GM19455 (cell line): ENCODE data around the gene TMEM167A.
A peak's percentile ranks its signal among the peaks of the same experiment; 100 is the strongest.

Experiments
- ATAC-seq: cut with Tn5 transposase; IDR thresholded peaks from one replicate; pipeline ENCODE4 v1.9.1; 2021; ENCODE audit not compliant: unreplicated experiment

The TMEM167A gene, protein sequence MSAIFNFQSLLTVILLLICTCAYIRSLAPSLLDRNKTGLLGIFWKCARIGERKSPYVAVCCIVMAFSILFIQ

DNA sequence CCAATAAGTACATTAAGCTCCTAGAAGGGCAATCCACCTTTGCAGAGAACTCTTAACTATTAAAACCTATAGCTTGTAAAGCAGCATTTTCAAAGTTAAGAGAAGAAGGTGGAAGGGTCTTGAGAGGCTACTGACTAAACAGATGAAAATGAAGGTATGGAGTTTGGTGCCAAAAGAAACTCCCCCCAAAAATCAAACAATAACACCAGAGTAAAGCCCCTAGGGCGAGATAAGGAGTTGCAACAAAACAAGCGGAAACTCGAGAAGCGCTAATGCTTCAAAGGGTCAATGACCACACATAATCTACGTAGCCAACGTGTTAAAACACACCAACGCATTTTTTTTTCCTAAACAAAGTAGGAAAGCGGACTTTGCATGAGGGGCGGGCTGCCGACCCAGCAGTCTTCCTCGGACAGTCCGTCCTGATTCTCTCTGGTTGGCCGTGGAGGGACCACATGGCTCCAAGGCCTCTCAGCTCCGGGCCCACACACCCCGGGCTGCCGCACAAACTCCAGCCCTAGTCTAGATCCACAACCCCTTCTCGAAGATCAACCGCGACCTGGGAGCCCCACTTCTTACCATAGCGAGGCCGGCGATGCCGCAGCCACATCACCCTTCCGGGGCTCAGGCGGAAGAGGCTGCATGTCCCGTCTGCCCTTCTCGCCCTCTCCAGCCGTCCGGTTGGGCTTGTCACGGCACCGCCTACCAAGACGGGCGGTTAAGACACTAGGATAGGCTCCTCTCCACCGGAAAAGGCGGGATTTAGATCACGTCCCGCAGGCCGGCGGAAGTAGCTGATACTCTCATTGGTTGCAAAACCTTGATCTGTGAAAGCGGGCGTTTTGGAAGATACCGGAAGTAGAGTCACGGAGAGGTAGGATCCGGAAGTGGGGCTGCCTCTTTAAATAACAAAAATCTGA lies at the start of gene TMEM167A, which contains the start of gene XRCC4:
Gene TMEM167A (minus strand): TSS at position 653 of the 920 bp plus-strand sequence. CDS start 71 bp downstream, at position 582.
Gene XRCC4 (plus strand): TSS at position 806 of the 920 bp plus-strand sequence. CDS start 27,373 bp downstream, outside the sequence.
- ATAC-seq, result peak; percentile 97

- ATAC-seq, result no peak
Measured at GRCh38 chr5:83126501-83126900, 49.3 kb upstream of the TMEM167A start.

DNA sequence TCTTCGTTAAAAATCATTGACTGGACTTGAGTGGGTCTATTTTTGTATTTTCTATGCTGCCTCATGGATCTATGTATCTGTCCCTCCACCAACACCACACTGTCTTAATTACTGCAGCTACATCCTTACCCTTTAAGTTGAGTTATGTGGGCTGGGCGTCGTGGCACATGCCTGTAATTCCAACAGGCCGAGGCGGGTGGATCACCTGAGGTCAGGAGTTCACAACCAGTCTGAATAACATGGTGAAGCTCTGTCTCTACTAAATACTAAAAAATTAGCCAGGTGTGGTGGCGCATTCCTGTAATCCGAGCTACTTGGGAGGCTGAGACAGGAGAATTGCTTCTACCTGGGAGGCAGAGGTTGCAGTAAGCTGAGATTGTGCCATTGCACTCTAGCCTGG lies 48.4 kb upstream of the TMEM167A start:
- no peak for ATAC-seq

GRCh38 chr5:83124593-83124992 lies 47.4 kb upstream of the TMEM167A start:
- ATAC-seq, result no peak

- no peak for ATAC-seq
Measured at GRCh38 chr5:83118976-83119375, 41.8 kb upstream of the TMEM167A start.

DNA sequence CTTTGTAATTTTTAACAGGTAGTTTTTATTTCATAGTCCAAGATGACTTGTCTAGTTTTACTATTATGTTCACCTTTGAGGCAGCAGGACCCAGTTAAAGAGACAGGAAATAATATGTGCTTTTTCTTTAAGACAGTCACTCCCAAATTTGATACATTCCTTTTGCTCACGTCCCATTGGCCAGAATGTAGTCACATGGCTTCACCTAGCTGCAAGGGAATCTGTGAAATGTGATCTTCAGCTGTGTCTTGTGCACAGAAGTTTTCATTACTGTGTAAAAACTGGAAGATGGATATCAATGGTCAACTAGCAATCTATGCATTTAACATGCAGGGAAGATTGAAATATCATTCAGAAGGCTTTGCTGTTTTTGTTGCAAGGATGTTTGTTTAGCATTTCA lies 41.3 kb upstream of the TMEM167A start:
- no peak for ATAC-seq

DNA sequence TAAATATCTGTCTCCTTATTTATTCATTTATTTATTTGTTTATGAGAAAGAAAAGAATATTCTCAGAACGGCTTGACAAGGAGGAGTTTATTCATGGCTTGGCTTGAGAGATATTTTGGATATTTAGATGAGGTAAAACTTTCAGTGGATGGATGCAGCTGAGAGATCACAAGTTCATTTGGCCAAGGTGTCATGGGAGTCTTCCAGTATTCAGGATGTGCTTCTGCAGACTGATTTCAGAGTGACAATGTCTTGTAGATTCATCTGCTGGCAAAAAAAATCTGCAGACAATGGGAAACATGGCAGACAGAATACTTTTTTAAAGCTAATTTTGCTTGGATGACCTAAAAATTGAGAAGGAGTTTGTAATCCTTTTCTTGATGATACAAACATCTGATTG lies 38.6 kb upstream of the TMEM167A start:
- no peak for ATAC-seq

DNA sequence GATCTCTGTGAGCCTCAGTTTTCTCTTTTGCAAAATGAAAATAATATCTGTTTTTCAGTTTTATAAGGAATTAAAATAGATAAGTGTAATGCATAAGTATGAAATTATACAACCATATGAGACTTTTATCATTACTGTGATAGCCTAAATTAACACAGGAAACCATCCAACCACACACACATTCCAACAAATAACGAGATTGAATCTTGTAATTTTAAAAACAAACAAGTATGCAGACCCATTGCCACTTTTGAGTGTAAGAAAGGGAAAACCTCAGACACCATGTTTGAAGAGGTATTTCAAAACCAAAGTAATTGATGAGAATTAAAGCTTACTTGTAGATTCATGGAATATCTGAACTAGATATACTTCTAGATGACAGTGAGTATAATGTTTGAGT lies 32.2 kb upstream of the TMEM167A start:
- no peak for ATAC-seq

- ATAC-seq, result no peak
Measured at GRCh38 chr5:83107692-83108420, 30.7 kb upstream of the TMEM167A start.

DNA sequence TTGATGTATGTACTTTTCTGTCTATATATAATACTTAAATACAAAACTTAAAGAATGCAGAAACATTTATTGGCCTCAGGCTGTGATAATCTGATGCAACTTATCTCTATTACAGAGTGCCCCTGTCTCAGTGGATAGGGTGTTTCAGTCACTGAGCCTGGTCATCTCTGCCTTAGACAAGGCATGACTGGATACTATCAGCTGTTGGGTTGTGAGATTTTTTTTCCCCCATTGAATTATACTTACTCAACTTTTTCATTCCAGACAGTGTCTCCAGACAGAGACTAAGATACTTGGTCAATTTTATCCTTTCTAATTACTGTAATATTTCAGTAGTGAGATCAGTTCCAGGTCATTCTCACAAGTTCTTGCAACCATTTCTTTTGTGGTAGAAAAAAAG lies 26.8 kb upstream of the TMEM167A start:
- ATAC-seq, result no peak

- ATAC-seq, result no peak
Measured at GRCh38 chr5:83102364-83102980, 25.3 kb upstream of the TMEM167A start.

DNA sequence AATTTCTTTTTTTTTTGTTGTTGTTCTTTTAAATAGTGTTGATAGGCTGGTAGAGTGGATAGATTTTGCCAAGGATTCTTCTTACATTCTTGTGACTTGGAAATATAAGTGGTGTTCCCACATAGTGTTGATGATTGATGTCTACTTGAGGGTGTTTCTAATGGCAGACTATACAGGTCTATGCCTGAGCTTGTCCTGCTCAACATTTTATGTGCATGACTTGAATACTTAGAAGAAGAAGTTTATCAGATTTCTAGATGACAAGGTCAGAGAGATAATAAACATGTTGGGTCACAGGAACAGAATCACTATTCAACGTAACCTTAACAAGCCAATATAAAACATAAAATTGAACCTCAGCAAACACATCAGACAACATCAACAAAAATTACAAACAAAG lies 24.3 kb upstream of the TMEM167A start:
- no peak for ATAC-seq

DNA sequence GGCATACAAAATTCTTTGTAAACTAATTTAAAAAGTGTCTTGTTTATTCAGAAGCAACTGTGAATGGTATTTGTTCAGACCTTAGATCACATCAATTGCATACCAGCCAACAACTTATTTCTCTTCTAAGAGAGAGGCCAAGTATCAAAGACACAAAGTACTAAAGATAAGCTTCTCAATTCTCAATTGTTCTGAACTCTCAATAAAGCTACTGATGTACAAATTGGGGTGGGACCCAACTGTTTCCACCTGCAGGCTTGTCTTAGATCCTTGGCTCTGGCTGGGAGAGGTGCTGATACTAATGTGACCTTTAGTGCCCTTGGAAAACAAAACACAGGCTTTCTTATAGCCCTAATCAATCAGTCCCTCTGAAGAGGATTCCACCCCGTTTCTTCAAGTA lies 22.3 kb upstream of the TMEM167A start:
- ATAC-seq, result no peak

DNA sequence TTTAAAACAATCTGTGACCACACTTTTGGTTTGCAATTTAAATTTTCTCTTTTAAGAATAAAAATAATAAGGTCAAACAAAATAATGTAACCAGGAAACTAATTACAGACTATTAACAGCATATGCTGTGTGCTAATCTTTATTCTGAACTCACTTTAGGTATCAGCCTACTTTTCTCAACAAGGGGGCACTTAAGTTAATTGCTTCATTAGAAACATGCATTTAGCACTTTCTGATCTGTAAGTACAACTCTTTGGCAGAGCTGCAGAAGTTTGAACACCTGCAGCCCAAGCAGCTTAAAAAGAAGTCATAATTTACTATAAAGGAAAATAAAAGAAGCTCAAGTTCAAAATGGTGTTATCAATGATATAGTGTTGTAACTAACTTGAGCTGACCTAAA lies 21.8 kb upstream of the TMEM167A start:
- no peak for ATAC-seq

- ATAC-seq, result no peak
Measured at GRCh38 chr5:83097689-83098231, 20.6 kb upstream of the TMEM167A start.

GRCh38 chr5:83096660-83097339 lies 19.6 kb upstream of the TMEM167A start:
- ATAC-seq, result no peak

GRCh38 chr5:83095957-83096539 lies 18.9 kb upstream of the TMEM167A start:
- no peak for ATAC-seq

DNA sequence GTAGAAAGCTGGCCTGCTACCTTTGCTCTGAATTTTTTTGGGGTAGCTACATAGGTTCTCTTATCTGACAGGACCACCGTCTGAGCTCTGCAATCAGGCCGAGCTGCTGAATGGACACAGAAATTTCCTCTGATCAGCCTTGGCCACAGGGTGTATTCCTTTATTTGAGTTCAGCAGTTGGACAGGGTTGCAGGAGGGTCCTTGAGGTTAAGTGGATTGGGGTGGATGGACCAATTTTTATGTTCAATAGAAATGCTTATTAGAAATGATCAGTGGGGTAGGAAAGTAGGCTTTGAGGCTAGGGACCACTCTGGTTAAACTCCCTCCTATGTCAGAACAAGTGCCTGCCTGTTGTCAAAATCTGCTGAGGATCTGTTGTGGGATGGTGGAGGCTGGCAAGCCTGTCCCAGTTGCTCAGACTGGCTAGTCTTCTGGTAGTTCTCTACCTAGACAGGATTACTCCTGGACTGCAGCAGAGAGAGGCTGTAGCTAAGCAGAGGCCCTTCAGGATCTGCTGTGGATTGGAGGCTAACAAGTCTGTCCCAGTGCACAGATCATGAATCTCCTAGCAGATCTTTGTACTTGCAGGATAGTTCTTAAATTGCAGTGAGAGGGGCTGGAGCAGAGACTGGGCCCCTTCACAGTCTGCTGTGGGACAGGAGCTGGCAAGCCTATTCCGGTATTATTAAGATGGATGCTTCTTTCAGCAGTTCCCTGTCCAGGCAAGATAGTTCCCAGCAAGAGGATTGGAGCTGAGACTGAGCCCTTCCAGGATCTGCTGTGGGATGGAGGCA lies 18.2 kb upstream of the TMEM167A start:
- ATAC-seq, result no peak

DNA sequence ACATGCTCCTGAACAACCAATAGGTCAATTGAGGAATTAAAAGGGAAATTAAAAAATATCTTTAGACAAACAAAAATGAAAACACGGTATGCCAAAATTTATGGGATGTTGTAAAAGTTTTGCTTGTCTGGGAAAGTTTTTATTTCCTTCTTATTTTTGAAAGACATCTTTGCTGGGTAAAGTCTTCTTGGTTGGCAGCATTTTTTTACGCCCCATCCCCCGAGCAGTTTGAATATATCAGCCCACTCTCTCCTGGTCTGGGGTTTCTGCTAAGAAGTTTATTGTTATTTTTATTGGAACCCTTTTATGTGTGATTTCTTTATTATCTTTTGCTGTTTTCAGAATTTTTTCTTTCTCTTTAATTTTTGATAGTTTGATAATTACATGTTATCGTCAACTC lies 16.5 kb upstream of the TMEM167A start:
- no peak for ATAC-seq
